GOT3 (cell line): ENCODE results near the gene ST3GAL2.
"Not testable (repeated sequence)": the region's sequence is repeated elsewhere in the genome, so short reads cannot be mapped to it uniquely, and the experiment has no call there.

ENCODE experiments used
- DNase-seq: peaks from one replicate; lab custom pipeline; 2025; ENCODE audit warnings: mixed read lengths; lab: John Stamatoyannopoulos, UW

ST3GAL2 gene

DNA sequence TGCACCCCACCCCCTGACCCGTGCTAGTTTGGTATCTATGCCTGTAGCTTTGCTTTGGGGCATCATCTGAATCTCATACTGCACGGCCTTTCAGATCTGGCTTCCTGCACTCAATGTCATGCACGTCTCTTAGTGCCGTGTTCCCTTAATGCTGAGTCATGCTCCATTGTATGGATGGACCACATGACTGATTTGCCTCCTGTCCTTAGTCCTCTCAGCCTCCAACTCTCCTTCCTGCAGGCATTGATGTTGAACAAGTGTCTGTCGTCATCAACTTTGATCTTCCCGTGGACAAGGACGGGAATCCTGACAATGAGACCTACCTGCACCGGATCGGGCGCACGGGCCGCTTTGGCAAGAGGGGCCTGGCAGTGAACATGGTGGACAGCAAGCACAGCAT lies 106.2 kb downstream of the ST3GAL2 start:
- not testable (repeated sequence) for DNase-seq

DNA sequence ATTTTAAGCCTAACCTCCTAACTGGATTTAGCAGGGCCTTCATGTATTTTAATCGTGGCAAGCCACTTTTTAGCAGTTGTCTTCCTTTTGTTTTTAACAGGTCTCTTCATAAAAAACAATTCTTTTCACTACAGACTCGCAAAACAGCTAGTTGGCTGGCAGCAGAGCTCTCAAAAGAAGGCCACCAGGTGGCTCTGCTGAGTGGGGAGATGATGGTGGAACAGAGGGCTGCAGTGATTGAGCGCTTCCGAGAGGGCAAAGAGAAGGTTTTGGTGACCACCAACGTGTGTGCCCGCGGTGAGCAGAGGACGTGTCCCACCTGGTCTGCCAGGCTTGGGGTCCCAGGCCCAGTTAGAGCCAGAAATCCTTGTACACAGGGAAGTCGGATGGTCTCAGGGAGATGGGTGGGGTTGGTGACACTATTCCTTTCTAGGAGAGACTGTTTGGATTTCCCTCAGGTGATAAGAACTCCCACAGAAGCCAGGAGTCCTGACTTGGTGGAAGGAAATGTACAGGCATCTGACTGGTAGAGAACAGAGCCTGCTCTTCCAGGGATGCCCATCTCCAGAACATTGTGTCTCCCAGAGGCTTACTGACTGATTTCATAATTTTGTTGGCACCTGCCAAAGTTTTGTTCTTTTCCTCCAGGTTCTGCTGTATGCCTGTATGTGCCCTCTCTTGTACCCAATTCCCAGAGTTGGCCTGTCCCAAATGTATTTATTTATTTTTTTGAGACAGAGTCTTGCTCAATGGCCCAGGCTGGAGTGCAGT lies 107.1 kb downstream of the ST3GAL2 start:
- DNase-seq, result no peak

DNA sequence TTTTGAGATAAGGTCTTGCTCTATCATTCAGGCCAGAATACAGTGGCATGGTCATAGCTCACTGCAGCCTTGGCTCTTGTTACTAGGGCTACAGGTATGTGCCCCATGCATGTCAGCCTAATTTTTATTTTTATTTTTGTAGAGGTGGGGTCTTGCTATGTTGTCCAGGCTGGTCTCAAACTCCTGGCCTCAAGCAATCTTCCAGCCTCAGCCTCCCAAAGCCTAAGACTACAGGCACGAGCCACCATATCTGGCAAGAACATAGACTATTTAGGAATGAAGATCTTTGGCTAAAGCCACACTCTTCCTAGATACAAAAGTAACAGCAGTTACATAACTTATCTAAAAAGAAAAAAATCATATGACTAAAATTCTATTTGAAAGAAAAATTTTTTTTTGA lies 107.8 kb downstream of the ST3GAL2 start:
- DNase-seq, result no peak
